GM10266 (cell line): ENCODE measurements around the gene GXYLT2.

ENCODE experiments used
- DNase-seq: peaks from one replicate; pipeline ENCODE4 v3.0.0; 2012; ENCODE audit errors: extremely low spot score
- CTCF ChIP-seq: IDR thresholded peaks from 2 replicates; pipeline ENCODE4 v1.5.1; 2012; ENCODE audit warnings: mild to moderate bottlenecking, low read depth; ENCODE audit not compliant: control insufficient read depth, insufficient read depth; ENCODE audit errors: missing control alignments

GXYLT2 gene

DNA sequence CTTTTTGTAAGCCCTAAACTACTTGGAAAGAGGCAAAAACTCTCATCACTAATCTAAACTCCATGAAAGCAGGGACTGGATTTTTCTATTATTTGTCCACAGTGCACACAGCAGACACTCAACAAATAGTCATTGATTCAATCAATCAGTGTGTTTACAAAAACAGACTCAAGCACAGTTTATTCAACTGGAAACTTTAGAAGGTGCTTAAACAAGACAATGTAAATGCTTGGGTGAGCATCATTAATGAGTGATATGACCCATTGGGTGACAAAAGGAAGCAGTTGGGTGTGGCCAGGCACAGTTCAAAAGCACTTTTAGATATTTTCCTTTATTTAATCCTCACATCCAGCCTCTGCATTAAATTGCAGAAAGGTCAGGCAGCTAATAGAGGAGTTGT is 76.8 kb downstream of the GXYLT2 start:
- DNase-seq: no peak
- no peak for TF ChIP-seq CTCF

GRCh38 chr3:72968266-72968664 is 80.4 kb downstream of the GXYLT2 start:
- DNase-seq: no peak
- no peak for TF ChIP-seq CTCF

DNA sequence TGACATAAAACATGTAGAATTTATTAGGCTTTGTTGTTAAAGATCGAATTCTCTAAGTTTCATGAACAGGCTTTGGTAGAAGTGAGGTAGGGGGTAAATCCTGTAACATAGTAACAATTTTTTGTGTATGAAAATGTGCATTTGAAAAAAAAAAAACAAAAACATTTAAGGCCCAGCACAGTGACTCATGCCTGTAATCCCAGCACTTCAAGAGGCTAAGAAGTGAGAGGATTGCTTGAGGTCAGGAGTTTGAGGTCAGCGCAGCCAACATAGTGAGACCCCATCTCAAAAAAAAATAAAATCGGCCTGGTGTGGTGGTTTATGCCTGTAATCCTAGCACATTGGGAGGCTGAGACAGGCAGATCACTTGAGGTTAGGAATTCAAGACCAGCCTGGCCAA is 81.9 kb downstream of the GXYLT2 start:
- no peak for DNase-seq
- no peak for TF ChIP-seq CTCF

- DNase-seq: no peak
- TF ChIP-seq CTCF: no peak
Measured at GRCh38 chr3:72970942-72971341, 83.1 kb downstream of the GXYLT2 start.

- DNase-seq: no peak
- TF ChIP-seq CTCF: no peak
Measured at GRCh38 chr3:72972706-72973030, 84.8 kb downstream of the GXYLT2 start.

GRCh38 chr3:72973031-72973723 is 85.3 kb downstream of the GXYLT2 start:
- DNase-seq: no peak
- TF ChIP-seq CTCF: no peak

- no peak for TF ChIP-seq CTCF
- no peak for DNase-seq
Measured at GRCh38 chr3:72973786-72974185, 85.9 kb downstream of the GXYLT2 start.
